Stimulated activated CD4-positive, alpha-beta T cell treated with anti-CD3 and anti-CD28 coated beads, Interleukin-15, amount 100 ng/mL, for 1 hour (primary cell): ENCODE data around the gene CACNA1B.
"Not testable (repeated sequence)": the region's sequence is repeated elsewhere in the genome, so short reads cannot be mapped to it uniquely, and the experiment has no call there.

ENCODE experiments used
- DNase-seq, 2 donors: peaks; one replicate each; pipeline ENCODE4 v3.0.0-alpha.2; 2020; ENCODE audit warnings: low read depth in 1 of 2, low spot score in 1 of 2

The CACNA1B gene

GRCh38 chr9:137865581-137866145, 11.9 kb upstream of the CACNA1B start:
- no peak for DNase-seq

- no peak for DNase-seq
Measured at GRCh38 chr9:137866226-137867141, 11.1 kb upstream of the CACNA1B start.

- no peak for DNase-seq
Measured at GRCh38 chr9:137870432-137870831, 7.2 kb upstream of the CACNA1B start.

- no peak for DNase-seq
Measured at GRCh38 chr9:137872296-137872695, 5.3 kb upstream of the CACNA1B start.

GRCh38 chr9:137873408-137873807, 4.2 kb upstream of the CACNA1B start:
- DNase-seq, result no peak

GRCh38 chr9:137873858-137874362, 3.7 kb upstream of the CACNA1B start:
- DNase-seq, result no peak

GRCh38 chr9:137875354-137875753, 2.2 kb upstream of the CACNA1B start:
- no peak for DNase-seq

- no peak for DNase-seq
Measured at GRCh38 chr9:137875846-137876245, 1.7 kb upstream of the CACNA1B start.

- DNase-seq, result no peak
Measured at GRCh38 chr9:137876269-137876668, 1.3 kb upstream of the CACNA1B start.

GRCh38 chr9:137876781-137877386, 698 bp upstream of the CACNA1B start:
- DNase-seq, result no peak

- DNase-seq, result no peak
Measured at GRCh38 chr9:137878146-137878941, 762 bp downstream of the CACNA1B start.

GRCh38 chr9:137879052-137879451, 1.5 kb downstream of the CACNA1B start:
- no peak for DNase-seq

GRCh38 chr9:137879566-137880150, 2.1 kb downstream of the CACNA1B start:
- no peak for DNase-seq

- DNase-seq, result no peak
Measured at GRCh38 chr9:137880160-137880975, 2.8 kb downstream of the CACNA1B start.

- no peak for DNase-seq
Measured at GRCh38 chr9:137880976-137881530, 3.5 kb downstream of the CACNA1B start.

GRCh38 chr9:137881591-137882505, 4.3 kb downstream of the CACNA1B start:
- no peak for DNase-seq

- no peak for DNase-seq
Measured at GRCh38 chr9:137882506-137882821, 4.9 kb downstream of the CACNA1B start.

- DNase-seq, result not testable (repeated sequence)
Measured at GRCh38 chr9:137883977-137884376, 6.4 kb downstream of the CACNA1B start.

- not testable (repeated sequence) for DNase-seq
Measured at GRCh38 chr9:137884547-137884946, 7.0 kb downstream of the CACNA1B start.
